ENCODE results near the gene DCTPP1.

Gene DCTPP1

GRCh38 chr16:30447512-30448226 is 17.8 kb upstream of the DCTPP1 start:
- in situ Hi-C loops (cut with MboI; ENCODE audit: low sequenced_read_pairs), result no loop called here

- in situ Hi-C loops (cut with MboI; ENCODE audit: low sequenced_read_pairs), result no loop called here
Measured at GRCh38 chr16:30446203-30446595, 16.4 kb upstream of the DCTPP1 start.

- in situ Hi-C loops (cut with MboI; ENCODE audit: low sequenced_read_pairs), result no loop called here
Measured at GRCh38 chr16:30445408-30446202, 15.8 kb upstream of the DCTPP1 start, which contains the start of gene SEPHS2. Gene SEPHS2, minus strand, starts transcription at chr16:30445874. Its CDS starts 147 bp downstream, at chr16:30445727.

DNA sequence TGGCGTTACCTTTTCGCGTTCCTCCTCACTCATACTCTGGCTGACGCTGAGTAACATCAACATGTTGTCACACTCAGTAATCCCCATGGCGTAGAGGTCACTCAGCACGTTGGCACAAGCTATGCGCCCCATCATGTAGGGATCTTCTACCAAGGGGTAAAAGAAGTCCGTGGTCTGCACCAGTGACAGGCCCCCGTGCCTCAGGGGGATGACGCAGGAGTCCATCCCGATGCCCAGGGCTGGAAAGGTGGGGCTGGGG is 15.2 kb upstream of the DCTPP1 start:
- in situ Hi-C loops (cut with MboI; ENCODE audit: low sequenced_read_pairs), result no loop called here

- in situ Hi-C loops (cut with MboI; ENCODE audit: low sequenced_read_pairs), result no loop called here
Measured at GRCh38 chr16:30444231-30445148, 14.7 kb upstream of the DCTPP1 start.

DNA sequence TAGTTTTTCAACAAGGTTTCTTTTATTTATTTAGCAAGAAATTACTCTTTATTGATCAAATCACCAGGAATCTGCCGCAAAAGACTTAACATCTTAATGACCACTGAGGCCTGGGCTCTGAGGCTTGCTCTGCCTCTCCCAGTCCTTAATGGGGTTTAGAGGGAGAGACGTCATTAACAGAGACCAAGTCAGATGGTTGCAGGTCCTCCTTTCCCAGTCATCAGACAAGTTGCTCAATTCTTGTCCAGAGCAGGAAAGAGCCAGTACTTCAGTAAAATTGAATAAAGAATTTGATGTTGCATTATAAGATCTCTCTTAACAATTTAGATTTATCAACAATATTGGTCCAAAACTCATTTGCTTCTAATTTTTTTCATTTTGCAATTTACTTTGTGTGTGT is 13.8 kb upstream of the DCTPP1 start:
- in situ Hi-C loops (cut with MboI; ENCODE audit: low sequenced_read_pairs), result no loop called here

GRCh38 chr16:30439720-30440348 is 10.0 kb upstream of the DCTPP1 start:
- in situ Hi-C loops (cut with MboI; ENCODE audit: low sequenced_read_pairs), result loop anchor here (10.0 kb wide), 1 partner anchor 165 kb away; no protein-coding TSS in a partner anchor

DNA sequence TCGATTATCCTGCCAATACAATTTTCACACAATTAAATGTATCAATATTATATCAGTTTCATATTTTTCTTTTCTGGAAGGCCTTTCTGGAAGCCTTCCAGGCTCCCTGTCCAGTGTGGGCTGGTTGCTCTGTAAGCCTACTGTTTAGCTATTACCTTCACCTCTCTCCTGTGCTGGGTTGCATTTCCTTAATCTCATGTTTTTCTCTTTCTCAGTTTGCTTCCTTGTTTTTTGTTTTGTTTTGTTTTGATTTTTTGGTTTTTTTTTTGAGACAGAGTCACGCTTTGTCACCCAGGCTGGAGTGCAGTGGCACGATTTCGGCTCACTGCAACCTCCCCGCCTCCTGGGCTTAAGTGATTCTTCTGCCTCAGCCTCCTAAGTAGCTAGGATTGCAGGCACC is 9.0 kb upstream of the DCTPP1 start:
- in situ Hi-C loops (cut with MboI; ENCODE audit: low sequenced_read_pairs), result loop anchor here (10.0 kb wide), 1 partner anchor 166 kb away; no protein-coding TSS in a partner anchor

DNA sequence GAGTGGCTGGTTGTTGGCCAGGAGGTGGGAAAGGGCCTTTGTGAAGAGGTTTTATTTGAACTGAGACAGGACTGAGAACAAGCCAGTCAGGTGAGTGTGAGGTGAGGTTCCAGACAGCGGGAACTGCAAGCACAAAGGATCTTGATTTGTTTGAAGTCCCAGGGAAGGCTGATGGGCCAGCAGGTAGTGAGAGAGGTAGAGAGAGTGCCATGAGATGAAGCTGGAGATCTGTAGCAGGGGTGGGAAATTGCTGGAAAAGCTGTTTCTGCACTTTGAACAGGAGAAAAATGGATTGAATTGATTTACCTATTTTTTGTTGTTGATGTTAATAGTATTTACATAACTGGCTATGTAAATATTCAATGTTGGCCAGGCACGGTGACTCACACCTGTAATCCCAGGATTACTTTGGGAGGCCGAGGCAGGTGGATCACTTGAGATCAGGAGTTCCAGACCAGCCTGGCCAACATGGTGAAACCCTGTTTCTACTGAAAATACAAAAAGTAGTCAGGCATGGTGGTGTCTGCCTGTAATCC is 7.7 kb upstream of the DCTPP1 start:
- in situ Hi-C loops (cut with MboI; ENCODE audit: low sequenced_read_pairs), result loop anchor here (10.0 kb wide), 1 partner anchor 167 kb away; no protein-coding TSS in a partner anchor

GRCh38 chr16:30434852-30435251 is 5.0 kb upstream of the DCTPP1 start:
- in situ Hi-C loops (cut with MboI; ENCODE audit: low sequenced_read_pairs), result loop anchor here (10.0 kb wide), 1 partner anchor 170 kb away; no protein-coding TSS in a partner anchor

GRCh38 chr16:30430428-30430970 is 669 bp upstream of the DCTPP1 start:
- in situ Hi-C loops (cut with MboI; ENCODE audit: low sequenced_read_pairs), result loop anchor here (10.0 kb wide), 1 partner anchor 174 kb away; no protein-coding TSS in a partner anchor

GRCh38 chr16:30429418-30429677 is 482 bp downstream of the DCTPP1 start:
- in situ Hi-C loops (cut with MboI; ENCODE audit: low sequenced_read_pairs), result no loop called here

GRCh38 chr16:30428055-30428454 is 1.8 kb downstream of the DCTPP1 start:
- in situ Hi-C loops (cut with MboI; ENCODE audit: low sequenced_read_pairs), result no loop called here

GRCh38 chr16:30421010-30421409 is 8.8 kb downstream of the DCTPP1 start:
- in situ Hi-C loops (cut with MboI; ENCODE audit: low sequenced_read_pairs), result loop anchor here (25.0 kb wide), 1 partner anchor 309 kb away; the partner anchor contains the start of genes GDPD3 and MAPK3

DNA sequence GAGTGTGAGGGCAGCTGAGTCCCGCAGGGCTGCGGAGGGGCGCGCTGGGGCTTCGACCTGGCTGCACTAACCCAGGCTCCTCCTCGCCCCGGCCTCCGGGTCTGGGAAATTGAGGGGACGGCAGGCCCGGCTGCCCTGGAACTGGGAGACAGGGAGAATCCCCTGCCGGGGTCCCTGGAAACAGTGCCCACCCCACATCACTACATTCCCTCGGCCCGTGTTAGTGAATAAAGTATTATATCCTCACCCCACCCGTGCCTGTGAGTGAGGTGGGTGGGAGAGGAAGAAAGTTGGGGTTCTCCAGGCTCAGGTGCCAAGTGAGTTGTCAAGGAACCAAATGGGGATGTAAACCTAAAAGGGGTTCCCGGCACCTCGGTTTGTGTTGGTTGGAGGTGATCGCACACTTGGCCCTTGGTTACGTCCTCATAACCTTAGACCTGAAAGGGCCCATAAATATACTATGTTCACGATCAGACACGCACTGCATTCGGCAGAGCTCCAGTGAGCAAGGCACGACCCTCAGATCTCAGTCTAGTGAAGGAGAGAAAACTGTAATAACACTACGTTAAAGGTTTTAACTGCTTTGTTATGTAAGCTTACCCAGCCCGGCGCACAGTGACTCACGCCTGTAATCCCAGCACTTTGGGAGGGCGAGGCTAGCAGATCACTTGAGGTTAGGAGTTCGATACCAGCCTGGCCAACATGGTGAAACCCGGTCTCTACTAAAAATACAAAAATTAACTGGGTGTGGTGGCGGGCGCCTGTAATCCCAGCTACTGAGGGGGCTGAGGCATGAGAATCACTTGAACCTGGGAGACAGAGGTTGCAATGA is 11.3 kb downstream of the DCTPP1 start:
- in situ Hi-C loops (cut with MboI; ENCODE audit: low sequenced_read_pairs), result loop anchor here (25.0 kb wide), 1 partner anchor 306 kb away; the partner anchor contains the start of genes GDPD3 and MAPK3

DNA sequence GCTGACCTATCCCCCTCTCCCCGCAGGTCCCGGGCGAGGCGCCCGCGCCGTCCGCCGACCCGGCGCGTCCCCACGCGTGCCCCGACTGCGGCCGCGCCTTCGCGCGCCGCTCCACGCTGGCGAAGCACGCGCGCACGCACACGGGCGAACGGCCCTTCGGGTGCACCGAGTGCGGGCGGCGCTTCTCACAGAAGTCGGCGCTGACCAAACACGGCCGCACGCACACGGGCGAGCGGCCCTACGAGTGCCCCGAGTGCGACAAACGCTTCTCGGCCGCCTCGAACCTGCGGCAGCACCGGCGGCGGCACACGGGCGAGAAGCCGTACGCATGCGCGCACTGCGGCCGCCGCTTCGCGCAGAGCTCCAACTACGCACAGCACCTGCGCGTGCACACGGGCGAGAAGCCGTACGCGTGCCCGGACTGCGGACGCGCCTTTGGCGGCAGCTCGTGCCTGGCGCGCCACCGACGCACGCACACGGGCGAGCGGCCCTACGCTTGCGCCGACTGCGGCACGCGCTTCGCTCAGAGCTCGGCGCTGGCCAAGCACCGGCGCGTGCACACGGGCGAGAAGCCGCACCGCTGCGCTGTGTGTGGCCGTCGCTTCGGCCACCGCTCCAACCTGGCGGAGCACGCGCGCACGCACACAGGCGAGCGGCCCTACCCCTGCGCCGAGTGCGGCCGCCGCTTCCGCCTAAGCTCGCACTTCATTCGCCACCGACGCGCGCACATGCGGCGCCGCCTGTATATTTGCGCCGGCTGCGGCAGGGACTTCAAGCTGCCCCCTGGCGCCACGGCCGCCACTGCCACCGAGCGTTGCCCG is 12.1 kb downstream of the DCTPP1 start:
- in situ Hi-C loops (cut with MboI; ENCODE audit: low sequenced_read_pairs), result loop anchor here (25.0 kb wide), 1 partner anchor 305 kb away; the partner anchor contains the start of genes GDPD3 and MAPK3

- in situ Hi-C loops (cut with MboI; ENCODE audit: low sequenced_read_pairs), result loop anchor here (25.0 kb wide), 1 partner anchor 305 kb away; the partner anchor contains the start of genes GDPD3 and MAPK3
Measured at GRCh38 chr16:30416624-30417528, 13.0 kb downstream of the DCTPP1 start.

All from HL-60/S4 (cell line).